GM13976 (cell line): ENCODE measurements around the gene KIF3C.
"Not testable (repeated sequence)": the region's sequence is repeated elsewhere in the genome, so short reads cannot be mapped to it uniquely, and the experiment has no call there.

Source experiments
- DNase-seq: peaks from one replicate; pipeline ENCODE4 v3.0.0; 2012; ENCODE audit warnings: low spot score
- in situ Hi-C: fragments of 300-500 bp; cut with MboI; formaldehyde crosslinking; loops from one replicate; pipeline ENCODE4 v1.12.0; 2022; ENCODE audit warnings: low sequenced_read_pairs, mixed read lengths, inconsistent platforms; ENCODE audit not compliant: unreplicated experiment
- TF ChIP-seq, protein P1 (sequence below): IDR thresholded peaks from 2 replicates; pipeline ENCODE4 v1.5.1; 2012; ENCODE audit warnings: borderline replicate concordance, mild to moderate bottlenecking; ENCODE audit not compliant: insufficient read depth; ENCODE audit errors: extremely low read depth, missing control alignments, control extremely low read depth

Gene KIF3C

DNA sequence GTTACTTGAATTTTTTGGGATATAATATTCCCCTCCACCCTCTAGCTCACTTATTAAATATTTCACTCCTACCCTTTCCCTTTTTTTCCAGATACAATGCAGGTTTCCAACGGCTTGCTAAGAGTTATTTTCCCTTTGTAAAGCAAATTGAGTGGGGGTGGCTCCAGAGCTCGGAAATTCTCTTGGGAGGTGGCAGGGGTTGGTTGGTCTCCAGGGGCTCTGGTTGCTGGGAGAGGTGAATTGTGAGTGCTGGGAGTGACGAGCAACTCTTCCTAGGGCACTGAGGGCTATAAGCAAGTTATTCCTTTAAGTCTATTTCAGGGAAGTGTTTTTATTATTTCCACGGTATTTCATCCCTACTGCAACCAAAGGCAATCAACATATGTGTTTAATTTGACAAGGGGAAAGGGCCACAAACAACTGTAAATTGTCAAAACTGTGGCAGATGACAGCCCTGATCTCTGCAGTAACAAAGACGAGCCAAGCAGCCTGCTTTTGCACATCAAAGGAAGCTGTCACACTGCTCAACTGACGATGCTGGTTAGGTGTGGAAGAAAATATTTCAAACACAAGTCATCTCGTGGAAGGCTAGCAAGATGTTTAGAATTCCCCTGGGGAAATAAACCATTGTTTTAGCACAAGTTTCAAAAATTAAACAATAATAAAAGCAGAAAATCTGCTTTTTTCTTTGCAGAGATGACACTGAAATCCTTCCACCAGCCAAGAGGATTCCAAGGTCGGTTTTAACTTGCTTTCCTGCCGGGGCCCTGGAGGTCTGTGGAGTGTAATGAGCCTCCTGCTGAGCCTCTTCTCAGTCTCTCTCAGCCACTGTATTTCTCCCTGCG, 69.2 kb downstream of the KIF3C start:
- in situ Hi-C loops: no loop called here
- TF ChIP-seq, protein P1, sequence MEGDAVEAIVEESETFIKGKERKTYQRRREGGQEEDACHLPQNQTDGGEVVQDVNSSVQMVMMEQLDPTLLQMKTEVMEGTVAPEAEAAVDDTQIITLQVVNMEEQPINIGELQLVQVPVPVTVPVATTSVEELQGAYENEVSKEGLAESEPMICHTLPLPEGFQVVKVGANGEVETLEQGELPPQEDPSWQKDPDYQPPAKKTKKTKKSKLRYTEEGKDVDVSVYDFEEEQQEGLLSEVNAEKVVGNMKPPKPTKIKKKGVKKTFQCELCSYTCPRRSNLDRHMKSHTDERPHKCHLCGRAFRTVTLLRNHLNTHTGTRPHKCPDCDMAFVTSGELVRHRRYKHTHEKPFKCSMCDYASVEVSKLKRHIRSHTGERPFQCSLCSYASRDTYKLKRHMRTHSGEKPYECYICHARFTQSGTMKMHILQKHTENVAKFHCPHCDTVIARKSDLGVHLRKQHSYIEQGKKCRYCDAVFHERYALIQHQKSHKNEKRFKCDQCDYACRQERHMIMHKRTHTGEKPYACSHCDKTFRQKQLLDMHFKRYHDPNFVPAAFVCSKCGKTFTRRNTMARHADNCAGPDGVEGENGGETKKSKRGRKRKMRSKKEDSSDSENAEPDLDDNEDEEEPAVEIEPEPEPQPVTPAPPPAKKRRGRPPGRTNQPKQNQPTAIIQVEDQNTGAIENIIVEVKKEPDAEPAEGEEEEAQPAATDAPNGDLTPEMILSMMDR: no peak
- DNase-seq: no peak

DNA sequence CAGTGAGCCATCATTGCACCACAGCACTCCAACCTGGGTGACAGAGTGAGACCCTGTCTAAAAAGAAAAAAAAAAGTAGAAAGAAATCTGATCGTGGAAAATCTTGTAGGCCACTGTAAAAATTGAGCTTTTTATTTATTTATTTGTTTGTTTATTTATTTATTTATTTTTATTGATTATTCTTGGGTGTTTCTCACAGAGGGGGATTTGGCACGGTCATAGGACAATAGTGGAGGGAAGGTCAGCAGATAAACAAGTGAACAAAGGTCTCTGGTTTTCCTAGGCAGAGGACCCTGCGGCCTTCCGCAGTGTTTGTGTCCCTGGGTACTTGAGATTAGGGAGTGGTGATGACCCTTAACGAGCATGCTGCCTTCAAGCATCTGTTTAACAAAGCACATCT, 72.7 kb downstream of the KIF3C start:
- DNase-seq, in situ Hi-C loops: not testable (repeated sequence)

DNA sequence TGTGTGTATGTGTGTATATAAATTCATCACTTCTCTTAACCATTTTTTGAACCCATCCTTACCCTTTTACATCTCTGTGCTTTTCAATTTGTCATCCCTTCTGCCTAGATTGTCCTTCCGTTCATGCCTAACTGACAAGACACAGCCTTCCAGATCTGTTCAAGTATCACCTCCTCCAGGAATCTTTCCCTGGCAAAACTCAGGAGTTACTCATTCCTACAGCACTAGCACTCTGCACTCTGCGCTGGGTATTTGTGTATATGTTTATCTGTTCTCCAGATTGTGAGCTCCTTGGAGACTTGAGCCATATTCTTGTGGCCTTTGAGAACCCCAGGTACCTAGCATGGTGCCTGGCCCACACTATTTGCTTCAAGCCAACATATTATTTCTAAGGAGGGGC, 77.2 kb downstream of the KIF3C start:
- no peak for DNase-seq
- TF ChIP-seq, protein P1: no peak
- in situ Hi-C loops: no loop called here

DNA sequence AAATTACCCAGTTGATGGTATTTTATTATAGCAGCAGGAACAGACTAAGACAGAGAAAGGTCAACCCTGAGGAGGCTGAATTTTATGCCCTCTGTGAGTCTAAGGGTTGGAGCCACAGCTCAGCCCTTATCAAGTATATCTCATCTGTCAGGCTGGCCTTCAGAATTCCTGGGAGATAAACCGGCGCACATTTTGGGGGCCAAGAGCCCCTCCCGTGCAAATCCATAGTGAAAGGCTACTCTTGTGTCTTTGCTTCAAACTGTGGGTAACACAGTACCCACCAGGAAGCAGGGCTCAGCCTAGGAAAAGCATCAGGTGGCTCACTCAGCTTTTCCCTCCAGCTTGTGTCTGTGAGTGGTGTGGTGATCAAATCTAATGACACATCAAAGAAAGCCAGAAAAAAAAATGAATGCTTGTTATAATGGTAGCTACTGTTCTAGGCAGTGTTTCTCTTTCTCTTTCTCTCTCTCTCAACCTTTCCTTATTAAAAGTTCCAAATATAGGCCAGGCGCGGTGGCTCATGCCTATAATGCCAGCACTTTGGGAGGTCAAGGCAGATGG, 79.0 kb downstream of the KIF3C start:
- TF ChIP-seq, protein P1: no peak
- in situ Hi-C loops: no loop called here
- no peak for DNase-seq

DNA sequence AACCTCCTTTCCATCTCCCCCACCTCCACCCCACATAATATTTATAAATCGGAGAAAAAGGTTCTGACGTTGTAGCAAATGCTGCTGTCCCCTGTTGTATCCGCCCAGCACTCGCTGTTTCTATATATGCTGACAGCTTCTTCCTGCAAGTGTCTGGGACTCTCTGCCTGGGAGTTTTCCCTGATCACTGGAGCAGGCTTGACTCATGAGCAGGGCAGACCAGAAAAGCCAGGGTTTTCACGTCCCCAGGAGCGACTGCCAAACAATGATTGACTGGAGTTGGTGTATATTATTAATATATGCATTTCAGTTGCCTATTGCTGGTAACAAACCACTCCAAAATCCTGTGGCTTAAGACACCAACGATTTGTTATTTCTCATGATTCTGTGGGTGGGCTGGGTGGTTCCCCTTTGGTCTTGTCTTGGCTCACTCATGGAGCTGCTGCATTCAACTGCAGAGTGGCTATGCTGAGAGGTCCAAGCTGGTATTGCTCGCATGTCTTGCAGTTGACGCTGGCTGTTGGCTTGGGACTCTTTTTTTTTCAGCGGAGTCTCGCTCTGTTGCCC, 82.8 kb downstream of the KIF3C start:
- no peak for DNase-seq
- TF ChIP-seq, protein P1: no peak
- in situ Hi-C loops: no loop called here

DNA sequence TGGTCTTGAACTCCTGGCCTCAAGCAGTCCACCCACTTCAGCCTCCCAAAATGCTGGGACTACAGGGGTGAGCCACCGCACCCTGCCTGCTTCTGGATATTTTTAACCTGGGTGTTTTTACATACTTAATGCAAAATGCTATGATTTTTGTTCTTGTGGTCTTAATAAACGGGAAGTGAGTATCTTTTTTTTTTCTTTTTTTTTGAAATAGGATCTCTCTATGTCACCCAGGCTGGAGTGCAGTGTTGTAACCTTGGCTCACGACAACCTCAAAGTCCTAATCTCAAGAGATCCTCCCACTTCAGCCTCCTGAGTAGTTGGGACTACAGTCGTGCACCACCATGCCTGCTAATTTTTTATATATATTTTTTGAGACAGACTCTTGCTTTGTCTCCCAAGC, 84.8 kb downstream of the KIF3C start:
- in situ Hi-C loops: no loop called here
- no peak for DNase-seq
- TF ChIP-seq, protein P1: no peak

DNA sequence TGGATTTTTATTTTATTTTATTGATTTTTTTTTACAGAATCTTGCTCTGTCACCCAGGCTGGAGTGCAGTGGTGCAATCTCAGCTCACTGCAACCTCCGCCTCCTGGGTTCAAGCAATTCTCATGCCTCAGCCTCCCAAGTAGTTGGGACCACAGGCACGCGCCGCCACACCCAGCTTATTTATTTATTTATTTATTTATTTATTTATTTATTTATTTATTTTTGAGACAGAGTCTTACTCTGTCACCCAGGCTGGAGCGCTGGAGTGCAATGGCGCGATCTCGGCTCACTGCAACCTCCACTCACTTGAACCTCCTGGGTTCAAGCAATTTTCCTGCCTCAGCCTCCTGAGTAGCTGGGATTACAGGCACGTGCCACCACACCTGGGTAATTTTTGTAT, 86.0 kb downstream of the KIF3C start:
- in situ Hi-C loops, DNase-seq: not testable (repeated sequence)
